Measurements from ENCODE around the gene HAAO. TPM values are rescaled to one million over a fixed set of nuclear protein-coding genes. Genes with fewer than 3 reads are reported as not detected.

HAAO gene
- total and polyA plus RNA-seq, 2 of the 8 experiments (the other 6 are each of a cell fraction or from before 2014, with no cell fraction given): 2.5 to 7.0 TPM

DNA sequence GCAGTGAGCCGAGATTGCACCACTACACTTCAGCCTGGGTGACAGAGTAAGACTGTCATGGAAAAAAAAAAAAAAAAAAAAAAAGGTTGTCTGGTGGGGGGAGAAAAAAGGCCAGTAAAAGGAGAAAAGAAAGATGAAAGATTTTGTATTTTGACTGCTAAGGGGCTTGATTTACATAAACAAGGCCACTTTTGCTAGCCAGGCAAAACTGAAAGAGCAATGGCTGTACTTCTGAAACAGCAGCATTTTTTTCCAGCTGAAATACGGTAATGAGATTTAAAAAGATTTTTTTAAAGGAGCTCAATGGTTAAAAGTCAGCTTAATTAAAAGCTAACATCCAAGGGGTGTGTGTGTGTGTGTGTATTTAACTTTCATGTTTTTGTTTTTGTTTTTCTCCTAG, 17.2 kb downstream of the HAAO start:
- CTCF ChIA-PET (ENCODE audit: partially characterized antibody): interaction anchor here (0.7 to 1.8 kb wide), 5 partner anchors 9 to 281 kb away, joined by 3 to 8 read pairs (median 6); partner anchors contain the start of gene KCNG3

More for the DNA sequence above, 17.2 kb downstream of the HAAO start:
- TF ChIP-seq MAFK (IDR thresholded peaks at IDR 0.05; ENCODE audit: low read depth, low read length) (no peak), CEBPB (IDR thresholded peaks at IDR 0.05; ENCODE audit: low read depth, low read length) (no peak), SP4 (IDR thresholded peaks at IDR 0.05; ENCODE audit: low read length) (no peak), CHD1 (IDR thresholded peaks at IDR 0.05; ENCODE audit: low read depth, low read length) (no peak), SP2 (IDR thresholded peaks at IDR 0.05; ENCODE audit: low read length) (no peak), GABPA (IDR thresholded peaks at IDR 0.05; ENCODE audit: borderline replicate concordance, insufficient read depth, low read length) (no peak), NRF1 (IDR thresholded peaks at IDR 0.05; ENCODE audit: low read depth, low read length) (no peak), SIRT6 (IDR thresholded peaks at IDR 0.05; ENCODE audit: low read length) (no peak), HDAC6 (IDR thresholded peaks at IDR 0.05; ENCODE audit: low read depth, low read length) (no peak), RNF2 (IDR thresholded peaks at IDR 0.05; ENCODE audit: borderline replicate concordance, low read depth, low read length, missing control alignments, poor library complexity, severe bottlenecking) (no peak), POU5F1 (IDR thresholded peaks at IDR 0.05; ENCODE audit: low read depth, low read length) (no peak), TAF1 (IDR thresholded peaks at IDR 0.05; ENCODE audit: low read depth, low read length) (no peak)
- TF ChIP-seq, protein P1, sequence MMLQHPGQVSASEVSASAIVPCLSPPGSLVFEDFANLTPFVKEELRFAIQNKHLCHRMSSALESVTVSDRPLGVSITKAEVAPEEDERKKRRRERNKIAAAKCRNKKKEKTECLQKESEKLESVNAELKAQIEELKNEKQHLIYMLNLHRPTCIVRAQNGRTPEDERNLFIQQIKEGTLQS (IDR thresholded peaks at IDR 0.05; ENCODE audit: insufficient read depth, low read depth, low read length): no peak
- Histone ChIP-seq H2BK5ac (ENCODE audit: low read depth, low read length) (no peak overlapping the region), H3K23me2 (ENCODE audit: low read depth, low read length) (no peaks in the 10 kb centered on the region), H3K9ac (replicated peaks in 1 of 4; ENCODE audit: extremely low read depth in 1 of 4, low read depth in 3 of 4, low read length in 3 of 4) (no peak overlapping the region), H4K91ac (replicated peaks; ENCODE audit: insufficient read length, low read length) (no peak overlapping the region), H3K4me2 (ENCODE audit: insufficient read depth in 1 of 2, low read depth in 2 of 2, low read length in 2 of 2) (no peak overlapping the region), H2BK15ac (ENCODE audit: low read length) (no peak overlapping the region), H3K4me3 (ENCODE audit: extremely low read depth in 1 of 4, insufficient read depth in 2 of 4, low read depth in 3 of 4, low read length in 4 of 4) (no peak overlapping the region), H3K79me1 (ENCODE audit: low read depth, low read length) (no peaks in the 10 kb centered on the region), H3K18ac (ENCODE audit: extremely low read depth, low read length) (no peak overlapping the region), H3K36me3 (ENCODE audit: control insufficient read depth in 2 of 4, insufficient read depth in 4 of 4, low read length in 3 of 4) (peaks cover 0 to 3% (median 1%) of the 10 kb centered on the region in 4 experiments; a peak in 2 of 8 replicates), H3K56ac (replicated peaks; ENCODE audit: insufficient read length, low read depth, low read length) (no peak overlapping the region), H2BK120ac (replicated peaks; ENCODE audit: low read depth, low read length) (no peak overlapping the region), H3K14ac (ENCODE audit: insufficient read length) (no peak overlapping the region), H3K4me1 (replicated peaks in 1 of 4; ENCODE audit: control insufficient read depth in 3 of 4, insufficient read depth in 4 of 4, low read length in 3 of 4) (peaks cover 0 to 6% (median 5%) of the 10 kb centered on the region in 4 experiments; a peak in 4 of 7 replicates), H2AFZ (ENCODE audit: low read length) (no peak overlapping the region), H4K20me1 (replicated peaks in 1 of 2; ENCODE audit: control insufficient read depth in 1 of 2, insufficient read depth in 2 of 2, low read length in 2 of 2) (no peaks in the 10 kb centered on the region), H2BK20ac (ENCODE audit: low read length) (no peak overlapping the region), H3K79me2 (ENCODE audit: control insufficient read depth in 1 of 2, insufficient read depth in 2 of 2, low read length in 2 of 2) (no peaks in the 10 kb centered on the region), H3K4ac (replicated peaks; ENCODE audit: insufficient read length, low read depth, low read length) (no peak overlapping the region), H3K27me3 (replicated peaks in 1 of 4; ENCODE audit: control insufficient read depth in 3 of 4, extremely low read depth in 1 of 4, insufficient read depth in 3 of 4, low read length in 3 of 4) (no peaks in the 10 kb centered on the region), H2BK12ac (ENCODE audit: low read depth, low read length) (no peak overlapping the region), H3K23ac (ENCODE audit: insufficient read length) (no peak overlapping the region), H4K8ac (ENCODE audit: extremely low read depth, insufficient read depth, low read length) (no peak overlapping the region), H3K9me3 (ENCODE audit: insufficient read depth in 2 of 2, low read depth in 1 of 2, low read length in 1 of 2) (peaks cover 14 to 18% of the 10 kb centered on the region in 2 experiments), H4K5ac (ENCODE audit: insufficient read length, low read depth, low read length) (no peak overlapping the region), H2AK5ac (ENCODE audit: low read depth, low read length) (no peak overlapping the region), H3K27ac (ENCODE audit: low read depth, low read length) (no peak overlapping the region)
- WGBS, 2 experiments (ENCODE audit: extremely low coverage in 1 of 2, insufficient coverage in 1 of 2, insufficient read length in 1 of 2, insufficient replicate concordance in 2 of 2, low coverage in 1 of 2, low lambda C conversion rate in 2 of 2, missing lambda C conversion rate in 1 of 2): 81% methylated on average over 2 of the region's 2 CpGs; no CpG with 5 or more reads in 1 of the 2 experiments
- DNase-seq (ENCODE audit: low read depth in 1 of 2, low spot score in 2 of 2) (no peak), FAIRE-seq (no peak)
- POLR2A ChIA-PET (ENCODE audit: partially characterized antibody): interaction anchor here (0.9 kb wide), 1 partner anchor 431 kb away, joined by 3 read pairs; no protein-coding TSS in a partner anchor

Measured in H1 (cell line).